GM15510 (cell line): Measurements from ENCODE around the gene RND3.

Source experiments
- POLR2A ChIP-seq: IDR thresholded peaks from 3 replicates; pipeline ENCODE4 v1.6.1; 2011; ENCODE audit warnings: borderline replicate concordance; ENCODE audit not compliant: insufficient read length; ENCODE audit errors: extremely low read depth

RND3 gene

GRCh38 chr2:150487537-150488429 lies at the start of gene RND3:
RND3 (minus strand) TSS chr2:150487667; CDS start chr2:150487417, 250 bp downstream.
- TF ChIP-seq POLR2A, result no peak

GRCh38 chr2:150535176-150535575 lies 47.7 kb upstream of the RND3 start:
- TF ChIP-seq POLR2A, result no peak

- TF ChIP-seq POLR2A, result no peak
Measured at GRCh38 chr2:150532879-150533278, 45.4 kb upstream of the RND3 start.

GRCh38 chr2:150532020-150532419 lies 44.6 kb upstream of the RND3 start:
- no peak for TF ChIP-seq POLR2A

GRCh38 chr2:150531591-150531990 lies 44.1 kb upstream of the RND3 start:
- TF ChIP-seq POLR2A, result no peak

- TF ChIP-seq POLR2A, result no peak
Measured at GRCh38 chr2:150530168-150530567, 42.7 kb upstream of the RND3 start.

- no peak for TF ChIP-seq POLR2A
Measured at GRCh38 chr2:150528861-150529801, 41.7 kb upstream of the RND3 start.

- TF ChIP-seq POLR2A, result no peak
Measured at GRCh38 chr2:150526827-150527226, 39.4 kb upstream of the RND3 start.

- TF ChIP-seq POLR2A, result no peak
Measured at GRCh38 chr2:150526006-150526405, 38.5 kb upstream of the RND3 start.

GRCh38 chr2:150522269-150522668 lies 34.8 kb upstream of the RND3 start:
- TF ChIP-seq POLR2A, result no peak

- TF ChIP-seq POLR2A, result no peak
Measured at GRCh38 chr2:150520887-150521664, 33.6 kb upstream of the RND3 start.

GRCh38 chr2:150520033-150520432 lies 32.6 kb upstream of the RND3 start:
- TF ChIP-seq POLR2A, result no peak

- TF ChIP-seq POLR2A, result no peak
Measured at GRCh38 chr2:150517951-150518680, 30.6 kb upstream of the RND3 start.

GRCh38 chr2:150513647-150514046 lies 26.2 kb upstream of the RND3 start:
- TF ChIP-seq POLR2A, result no peak
